Measurements from ENCODE around the gene PALS2. TPM values are rescaled to one million over a fixed set of nuclear protein-coding genes. Genes with fewer than 3 reads are reported as not detected.

Gene PALS2
- total RNA-seq (35.6 TPM), polyA plus RNA-seq (ENCODE audit: insufficient read depth, low read depth, low replicate concordance) (5.6 TPM)
- long read RNA-seq, donor 1, result 0 reads
- long read RNA-seq, donor 2, full-length matches to known transcripts, result 1 of 1 reads
- long read RNA-seq, donor 2, partial matches to known transcripts, result 0 of 1 reads
- long read RNA-seq, donor 2, other reads (novel, unspliced or antisense), result 0 of 1 reads
- long read RNA-seq, donor 3, result 0 reads
- long read RNA-seq, donor 4, partial matches to known transcripts, result 0 of 1 reads
- long read RNA-seq, donor 4, other reads (novel, unspliced or antisense), result 0 of 1 reads
- long read RNA-seq, donor 5, result 0 reads
- long read RNA-seq, donor 6, result 0 reads
- long read RNA-seq, donor 7, full-length matches to known transcripts, result 4 of 6 reads
- long read RNA-seq, donor 7, partial matches to known transcripts, result 0 of 6 reads
- long read RNA-seq, donor 7, other reads (novel, unspliced or antisense), result 2 of 6 reads
- long read RNA-seq, donor 8, partial matches to known transcripts, result 0 of 1 reads
- long read RNA-seq, donor 8, other reads (novel, unspliced or antisense), result 0 of 1 reads
- long read RNA-seq, donor 9, result 0 reads
- long read RNA-seq, donor 10, full-length matches to known transcripts, result 4 of 4 reads
- long read RNA-seq, donor 10, partial matches to known transcripts, result 0 of 4 reads
- long read RNA-seq, donor 10, other reads (novel, unspliced or antisense), result 0 of 4 reads

DNA sequence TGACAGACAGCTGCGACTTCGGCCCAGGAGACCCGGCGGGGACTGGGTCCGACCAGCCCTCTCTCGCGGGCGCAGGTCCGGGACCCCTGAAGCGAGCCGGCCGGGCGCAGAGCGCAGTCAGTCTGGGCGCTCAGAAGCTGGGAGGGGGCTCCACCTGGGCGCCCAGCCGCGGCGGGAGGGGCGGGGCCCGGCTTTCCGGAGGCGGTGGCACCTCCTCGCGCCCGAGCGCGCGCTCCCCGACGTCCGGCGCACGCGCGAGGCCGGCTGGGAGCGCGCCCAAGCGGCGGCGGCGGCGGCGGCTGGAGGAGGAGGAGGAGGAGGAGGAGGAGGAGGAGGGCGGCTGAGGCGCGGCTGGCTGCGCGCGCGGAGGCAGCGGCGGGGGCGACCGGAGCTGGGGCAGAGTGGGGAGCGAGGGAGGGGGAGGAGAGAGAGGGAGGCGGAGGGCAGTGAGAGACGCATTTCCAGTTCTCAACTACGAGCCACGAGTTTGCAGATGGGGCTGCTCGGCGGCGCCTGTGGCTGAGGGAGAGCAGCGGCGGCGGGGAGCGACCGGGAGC, at the start of gene PALS2:
TSS of gene PALS2 (plus strand) at position 456 of the 557 bp plus-strand sequence. CDS start 50,216 bp downstream, outside the sequence.
- H3K4me1 ChIP-seq (ENCODE audit: control insufficient read depth in 2 of 3, insufficient read depth in 2 of 3, low read depth in 1 of 3, low read length in 3 of 3), result peaks cover 0 to 8% (median 3%) of the 10 kb centered on the region in 3 donors
- no peaks in the 10 kb centered on the region for H3K36me3 ChIP-seq (ENCODE audit: control insufficient read depth in 2 of 3, insufficient read depth in 3 of 3, low read length in 3 of 3)
- peak within 1 kb of the TSS; percentile 49 to 84 (median 61) for H3K9ac ChIP-seq (ENCODE audit: low read length in 3 of 3)
- H3K27ac ChIP-seq (ENCODE audit: low read depth in 2 of 2, low read length in 2 of 2), result peak within 1 kb of the TSS; percentile 78 to 79
- peaks cover 5% of the 10 kb centered on the region for H3K27me3 ChIP-seq (ENCODE audit: control insufficient read depth, insufficient read depth, low read length)
- no peak for TF ChIP-seq CTCF (IDR thresholded peaks at IDR 0.05; ENCODE audit: borderline replicate concordance, extremely low read depth, insufficient read depth)
- peak within 1 kb of the TSS; percentile 67 to 82 (median 71) for H3K4me3 ChIP-seq (ENCODE audit: low read length in 3 of 3)
- no peak for FAIRE-seq
- intact Hi-C loops (cut with DNase I), result no loop called here
- no peaks in the 10 kb centered on the region for H3K9me3 ChIP-seq (ENCODE audit: control insufficient read depth in 2 of 3, insufficient read depth in 1 of 3, low read length in 3 of 3)
- DNase-seq, result peak; percentile 87 to 93 (median 90)

DNA sequence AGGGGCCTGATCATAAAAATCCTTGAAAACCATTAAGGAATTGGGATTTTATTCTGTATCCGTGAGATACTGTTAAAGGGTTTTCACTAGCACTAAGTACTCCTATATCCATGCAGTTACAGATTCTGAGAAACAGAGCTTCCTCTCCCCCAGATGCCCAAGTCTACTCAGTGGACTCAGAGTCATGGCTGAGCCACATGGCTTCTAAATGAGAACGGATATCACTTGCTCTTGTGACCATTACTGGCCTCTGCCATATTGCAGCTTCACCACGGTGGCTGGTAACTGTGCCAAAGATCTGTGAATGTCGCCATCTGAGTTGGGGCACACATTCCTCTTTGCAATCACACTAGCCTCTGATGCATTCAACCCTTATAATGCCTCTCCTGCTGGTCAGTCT, 42.0 kb upstream of the PALS2 start:
- FAIRE-seq (no peak), DNase-seq (no peak)
- no peak for TF ChIP-seq CTCF (IDR thresholded peaks at IDR 0.05; ENCODE audit: borderline replicate concordance, extremely low read depth, insufficient read depth)
- Histone ChIP-seq H3K4me1 (ENCODE audit: control insufficient read depth in 2 of 3, insufficient read depth in 2 of 3, low read depth in 1 of 3, low read length in 3 of 3) (no peaks in the 10 kb centered on the region), H3K36me3 (ENCODE audit: control insufficient read depth in 2 of 3, insufficient read depth in 3 of 3, low read length in 3 of 3) (no peaks in the 10 kb centered on the region), H3K4me3 (ENCODE audit: low read length in 3 of 3) (no peak overlapping the region), H3K27ac (ENCODE audit: low read depth in 2 of 2, low read length in 2 of 2) (no peak overlapping the region), H3K9ac (ENCODE audit: low read length in 3 of 3) (no peak overlapping the region), H3K27me3 (ENCODE audit: control insufficient read depth, insufficient read depth, low read length) (no peaks in the 10 kb centered on the region), H3K9me3 (ENCODE audit: control insufficient read depth in 2 of 3, insufficient read depth in 1 of 3, low read length in 3 of 3) (no peaks in the 10 kb centered on the region)
- intact Hi-C loops (cut with DNase I), result no loop called here

GRCh38 chr7:24536682-24537081, 36.6 kb upstream of the PALS2 start:
- intact Hi-C loops (cut with DNase I), result no loop called here
- H3K4me3 ChIP-seq (ENCODE audit: low read length in 3 of 3), result no peak overlapping the region
- no peak for TF ChIP-seq CTCF (IDR thresholded peaks at IDR 0.05; ENCODE audit: borderline replicate concordance, extremely low read depth, insufficient read depth)
- DNase-seq, result no peak
- no peaks in the 10 kb centered on the region for H3K4me1 ChIP-seq (ENCODE audit: control insufficient read depth in 2 of 3, insufficient read depth in 2 of 3, low read depth in 1 of 3, low read length in 3 of 3)
- H3K9ac ChIP-seq (ENCODE audit: low read length in 3 of 3), result no peak overlapping the region
- H3K36me3 ChIP-seq (ENCODE audit: control insufficient read depth in 2 of 3, insufficient read depth in 3 of 3, low read length in 3 of 3), result no peaks in the 10 kb centered on the region
- no peak for FAIRE-seq
- H3K9me3 ChIP-seq (ENCODE audit: control insufficient read depth in 2 of 3, insufficient read depth in 1 of 3, low read length in 3 of 3), result no peaks in the 10 kb centered on the region
- H3K27me3 ChIP-seq (ENCODE audit: control insufficient read depth, insufficient read depth, low read length), result no peaks in the 10 kb centered on the region
- H3K27ac ChIP-seq (ENCODE audit: low read depth in 2 of 2, low read length in 2 of 2), result no peak overlapping the region
